GM12801 (cell line): ENCODE results near the gene KRTAP10-10.
"Not testable (repeated sequence)": the region's sequence is repeated elsewhere in the genome, so short reads cannot be mapped to it uniquely, and the experiment has no call there.

Experiments
- CTCF ChIP-seq: IDR thresholded peaks from one replicate; pipeline ENCODE4 v1.5.1; 2011; ENCODE audit warnings: control low read depth; ENCODE audit not compliant: insufficient read length; ENCODE audit errors: extremely low read depth

The KRTAP10-10 gene

DNA sequence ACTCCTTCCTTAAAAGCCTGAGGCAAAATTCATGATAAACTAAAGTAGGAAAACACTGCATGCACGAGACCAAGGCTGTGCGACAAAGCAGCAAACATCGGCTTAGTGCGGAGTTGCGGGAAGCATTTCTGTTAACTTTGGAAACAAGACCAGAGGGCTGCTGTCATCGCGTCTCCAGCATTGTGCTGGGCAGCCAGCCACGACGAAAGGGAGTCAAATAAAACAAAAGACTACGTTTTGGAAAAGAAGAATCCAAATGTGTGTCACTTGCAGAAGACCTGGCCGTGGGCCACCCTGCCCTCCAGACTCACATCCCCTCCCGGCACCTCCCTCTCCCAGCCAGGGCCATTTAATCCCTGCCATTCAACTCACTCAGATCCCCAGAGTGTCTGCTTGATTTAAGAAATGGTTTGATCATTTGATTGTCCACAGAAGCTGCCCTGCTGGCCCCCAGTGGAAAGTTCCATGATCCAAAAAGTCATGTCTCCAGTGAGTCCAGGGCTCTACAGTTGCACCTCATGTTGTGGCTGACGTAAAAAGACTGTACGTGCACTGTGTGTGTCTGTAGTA lies 6.7 kb downstream of the KRTAP10-10 start:
- no peak for TF ChIP-seq CTCF

DNA sequence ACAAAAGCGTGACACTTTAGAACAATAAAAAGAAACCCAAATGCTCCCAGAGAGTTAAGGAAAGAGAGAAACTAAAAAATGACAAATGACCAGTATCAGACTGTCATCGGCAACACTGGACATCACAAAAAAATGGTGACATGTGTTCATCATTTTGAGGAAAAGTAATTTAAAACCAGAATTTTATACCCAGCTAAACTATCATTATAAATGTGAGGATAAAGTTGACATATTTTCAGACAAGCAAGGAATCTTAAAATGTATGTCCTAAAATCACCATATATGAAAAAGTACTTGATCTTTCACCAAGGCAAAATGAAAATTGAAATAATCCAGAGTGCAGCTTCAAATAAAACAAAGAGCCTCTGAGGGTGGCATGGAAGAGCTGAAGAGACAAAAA lies 7.7 kb downstream of the KRTAP10-10 start:
- no peak for TF ChIP-seq CTCF

GRCh38 chr21:44646366-44647221 lies 9.4 kb downstream of the KRTAP10-10 start, which contains the start of gene KRTAP10-11:
KRTAP10-11 (plus strand) TSS chr21:44646414; CDS start chr21:44646459, 45 bp downstream.
- not testable (repeated sequence) for TF ChIP-seq CTCF

DNA sequence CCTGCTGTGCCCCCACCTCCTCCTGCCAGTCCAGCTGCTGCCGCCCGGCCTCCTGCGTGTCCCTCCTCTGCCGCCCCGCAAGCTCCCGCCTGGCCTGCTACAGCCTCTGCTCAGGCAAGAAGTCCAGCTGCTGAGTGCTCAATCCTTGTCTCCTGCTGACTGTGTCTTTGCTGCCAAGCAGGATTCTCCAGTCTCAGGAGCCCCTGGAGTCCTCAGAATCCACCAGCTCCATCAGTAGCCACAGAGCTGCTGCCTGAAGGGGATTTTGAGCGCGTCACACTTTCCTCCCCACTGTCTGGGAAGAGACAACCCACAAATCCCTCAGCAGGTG lies 10.0 kb downstream of the KRTAP10-10 start:
- no peak for TF ChIP-seq CTCF

GRCh38 chr21:44648557-44649311 lies 11.6 kb downstream of the KRTAP10-10 start:
- no peak for TF ChIP-seq CTCF

DNA sequence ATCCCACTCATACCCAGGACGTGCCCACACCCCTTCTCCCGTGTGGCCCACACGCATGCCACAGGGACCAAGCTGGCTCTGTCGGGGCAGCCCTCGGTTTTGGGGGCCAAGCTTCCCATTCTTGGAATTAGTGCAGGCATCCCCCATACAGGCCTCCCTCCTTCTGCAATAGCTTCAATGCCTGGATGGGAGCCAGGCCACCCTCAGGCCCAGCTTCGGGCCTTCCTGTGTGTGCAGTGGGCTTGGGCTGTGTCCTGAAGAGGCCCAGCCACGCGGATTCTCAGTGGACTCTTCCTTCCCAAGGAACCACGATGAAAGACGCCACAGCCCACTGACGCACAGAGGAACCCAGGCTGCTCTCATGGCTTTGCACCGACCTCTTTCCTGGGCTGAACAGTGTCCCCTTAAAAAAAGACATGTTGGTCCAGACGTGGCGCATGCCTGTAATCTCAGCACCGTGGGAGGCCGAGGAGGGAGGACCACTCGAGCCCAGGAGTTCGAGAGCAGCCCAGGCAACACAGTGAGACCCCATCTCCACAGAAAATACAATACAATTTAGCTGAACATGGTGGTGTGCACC lies 12.5 kb downstream of the KRTAP10-10 start:
- no peak for TF ChIP-seq CTCF
